ENCODE data around the gene TSPAN4. TPM values are rescaled to one million over a fixed set of nuclear protein-coding genes. Genes with fewer than 3 reads are reported as not detected.

TSPAN4 gene
- total and polyA plus RNA-seq, 10 of the 15 experiments (the other 5 are each of a cell fraction or from before 2014, with no cell fraction given), result 0.37 to 14.0 (median 8.5) TPM; not detected in 1

- TF ChIP-seq BCL3 (IDR thresholded peaks at IDR 0.05; ENCODE audit: borderline replicate concordance, insufficient read depth, low read depth, low read length, poor library complexity, severe bottlenecking) (no peak), PML (IDR thresholded peaks at IDR 0.05; ENCODE audit: low read length) (no peak; the same call in 1 of the 2 replicates), CBX5 (IDR thresholded peaks at IDR 0.05; ENCODE audit: low read depth) (no peak), SMARCA5 (IDR thresholded peaks at IDR 0.05) (peak; percentile 83), ZNF687 (IDR thresholded peaks at IDR 0.05) (peak; percentile 88), CUX1 (IDR thresholded peaks at IDR 0.05; ENCODE audit: insufficient replicate concordance, low read depth, low read length) (no peak), ATF7 (IDR thresholded peaks at IDR 0.05; ENCODE audit: low read depth) (no peak), ATF2 (IDR thresholded peaks at IDR 0.05; ENCODE audit: low read length) (no peak), PBX3 (IDR thresholded peaks at IDR 0.05; ENCODE audit: insufficient replicate concordance, low read depth, low read length) (no peak), SMC3 (IDR thresholded peaks at IDR 0.05; ENCODE audit: borderline replicate concordance, low read length) (no peak), NR2C1 (IDR thresholded peaks at IDR 0.05) (no peak), TARDBP (IDR thresholded peaks at IDR 0.05; ENCODE audit: borderline replicate concordance) (no peak), PKNOX1 (IDR thresholded peaks at IDR 0.05) (no peak), RUNX3 (IDR thresholded peaks at IDR 0.05; ENCODE audit: low read length) (peak; percentile 26; the same call in 1 of the 2 replicates)
These were observed 23.3 kb upstream of the TSPAN4 start (continued) for GRCh38 chr11:819129-819931.
